IPS-NIHi7 (cell line): Measurements from ENCODE around the gene VARS2.
A peak's percentile ranks its signal among the peaks of the same experiment; 100 is the strongest.
"Not testable (repeated sequence)": the region's sequence is repeated elsewhere in the genome, so short reads cannot be mapped to it uniquely, and the experiment has no call there.

Source experiments
- DNase-seq: peaks from one replicate; pipeline ENCODE4 v3.0.0; 2012; ENCODE audit warnings: mixed read lengths; ENCODE audit errors: extremely low spot score

Gene VARS2

DNA sequence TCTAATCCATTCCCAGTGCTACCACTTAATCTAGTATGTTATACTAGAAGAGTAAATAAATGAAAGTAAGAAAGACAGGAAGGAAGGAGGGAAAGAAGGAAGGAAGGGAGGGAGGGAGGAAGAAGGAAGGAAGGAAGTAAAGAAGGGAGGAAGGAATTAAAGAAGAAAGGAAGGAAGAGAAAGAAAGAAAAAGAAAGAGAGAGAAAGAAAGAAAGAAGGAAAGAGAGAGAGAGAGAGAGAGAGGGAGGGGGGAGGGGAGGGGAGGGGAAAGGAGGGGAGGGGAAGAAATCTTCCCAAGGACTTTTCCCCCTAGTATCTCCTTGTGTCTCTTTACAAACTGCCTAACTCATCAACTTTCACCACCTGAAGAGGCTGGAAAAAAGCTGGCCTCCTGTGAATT is 48.7 kb downstream of the VARS2 start:
- DNase-seq, result no peak

DNA sequence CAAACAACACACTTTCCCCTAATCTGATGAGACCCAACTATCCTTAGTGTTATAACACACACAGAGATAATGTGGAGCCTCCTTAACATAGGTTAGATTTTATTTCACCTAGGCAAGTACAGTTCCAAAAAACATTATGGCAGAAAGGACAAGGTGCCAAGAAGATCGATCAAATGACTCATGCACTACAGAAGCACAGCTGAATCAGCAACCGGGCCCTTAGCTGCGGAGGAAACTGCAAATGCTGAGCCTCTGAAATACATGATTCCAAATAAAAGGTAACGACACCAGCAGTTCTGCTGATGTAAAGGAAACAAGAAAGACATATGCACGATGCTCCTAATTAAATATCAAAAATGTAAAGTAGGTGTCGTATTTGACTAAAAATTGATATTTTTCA is 49.6 kb downstream of the VARS2 start:
- no peak for DNase-seq

DNA sequence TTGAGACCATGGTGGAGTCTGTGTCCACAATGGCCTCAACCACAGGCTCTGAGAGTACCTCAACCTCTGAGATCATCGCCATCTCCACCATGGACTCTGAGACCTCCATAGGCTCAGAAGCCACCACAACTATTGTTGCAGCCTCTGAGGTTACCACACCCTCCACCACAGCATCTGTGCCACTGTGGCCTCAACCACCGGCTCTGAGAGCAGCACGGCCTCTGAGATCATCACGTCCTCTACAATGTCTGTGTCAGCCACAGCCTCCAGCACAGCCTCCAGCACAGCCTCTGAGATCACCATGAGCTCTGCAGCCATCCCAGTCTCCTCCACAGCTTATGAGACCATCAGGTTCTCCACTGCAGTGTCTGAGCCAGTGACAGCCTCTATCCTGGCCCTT is 50.0 kb downstream of the VARS2 start:
- DNase-seq, result no peak

DNA sequence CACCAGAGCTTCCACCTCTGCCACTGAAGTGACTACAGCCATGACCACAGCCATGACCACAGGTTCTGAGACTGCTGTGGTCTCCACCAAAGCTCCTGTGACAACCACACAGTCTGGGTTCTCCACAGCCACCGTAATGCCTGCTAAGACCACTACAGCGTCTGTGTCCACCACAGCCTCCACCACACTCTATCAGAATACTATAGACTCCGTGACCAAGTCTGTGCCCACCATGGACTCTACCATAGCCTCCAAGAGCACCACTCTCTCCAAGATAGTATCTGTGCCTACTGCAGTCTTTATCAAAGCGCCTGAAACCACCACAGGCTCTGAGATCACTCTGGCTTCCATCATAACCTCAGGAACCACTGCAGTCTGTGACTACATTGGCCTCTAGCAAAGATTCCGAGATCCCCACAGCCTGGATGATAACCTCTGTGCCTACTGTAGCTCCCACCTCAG is 51.1 kb downstream of the VARS2 start:
- DNase-seq, result no peak

DNA sequence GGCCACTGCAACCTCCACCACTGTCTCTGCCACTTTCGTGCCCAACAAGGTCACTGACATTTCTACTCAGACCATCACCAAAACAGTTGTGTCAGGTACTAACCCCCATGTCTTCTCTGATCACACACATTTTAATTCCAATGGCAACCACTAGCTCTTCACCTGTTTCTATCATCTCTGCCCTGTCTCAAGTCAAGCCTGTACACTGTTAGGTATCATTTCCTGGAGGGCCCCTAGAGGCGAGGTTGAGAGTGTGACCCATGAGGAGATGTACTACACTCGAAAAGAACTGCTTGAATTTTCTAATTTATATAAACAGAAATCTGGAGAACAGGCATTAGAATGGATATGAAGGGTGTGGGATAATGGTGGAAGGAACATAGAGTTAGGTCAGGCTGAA is 52.1 kb downstream of the VARS2 start:
- no peak for DNase-seq

DNA sequence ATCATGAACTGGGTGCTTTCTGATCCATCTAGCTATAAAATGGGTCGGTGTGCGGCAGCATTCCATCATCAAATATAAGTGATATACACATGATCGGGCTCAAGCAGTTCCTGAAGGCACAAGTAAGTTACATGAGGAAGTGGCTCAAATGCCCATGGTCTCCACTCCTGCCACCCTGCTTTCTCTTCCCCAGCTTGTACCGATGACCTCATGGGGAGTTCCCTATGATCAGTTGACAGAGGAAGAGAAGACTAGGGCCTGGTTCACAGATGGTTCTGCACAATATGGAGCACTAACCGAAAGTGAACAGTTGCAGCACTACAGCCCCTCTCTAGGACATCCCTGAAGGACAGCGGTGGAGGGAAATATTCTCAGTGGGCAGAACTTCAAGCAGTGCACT is 55.1 kb downstream of the VARS2 start:
- not testable (repeated sequence) for DNase-seq

DNA sequence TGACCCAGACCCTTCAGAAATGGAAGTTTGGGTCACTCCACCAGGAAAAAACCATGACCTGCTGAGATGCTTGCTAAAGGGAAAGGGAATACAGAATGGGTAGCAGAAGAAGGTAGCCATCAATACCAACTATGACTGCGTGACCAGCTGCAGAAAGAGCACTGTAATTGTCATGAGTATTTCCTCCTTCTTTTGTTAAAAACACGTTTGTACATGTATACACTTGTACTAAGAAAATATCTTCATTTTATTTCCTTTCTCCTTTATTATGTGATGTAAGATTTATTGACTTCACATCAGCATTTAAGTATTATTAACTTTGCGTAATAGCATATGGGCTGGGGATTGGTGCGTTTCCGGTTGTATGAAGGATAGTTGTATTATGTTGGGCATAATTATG is 56.9 kb downstream of the VARS2 start:
- no peak for DNase-seq

DNA sequence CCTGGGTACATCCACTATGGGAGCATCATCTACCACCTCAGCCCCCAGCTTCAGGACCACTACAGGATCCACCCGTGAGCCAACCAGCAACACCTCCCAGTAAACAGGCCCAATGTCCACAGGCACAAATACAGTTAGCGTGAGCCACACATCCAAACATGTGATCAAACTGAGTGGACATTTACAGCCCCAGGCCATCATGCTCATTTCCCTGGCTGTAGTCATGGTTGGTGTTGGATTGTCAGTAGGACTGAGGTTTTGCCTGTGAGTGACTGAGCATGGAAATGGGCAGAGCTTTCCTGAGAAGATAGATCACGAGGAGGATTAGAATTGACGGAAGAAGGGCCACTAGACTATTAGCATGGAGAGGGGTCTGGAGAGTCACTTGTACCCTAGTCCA is 58.8 kb downstream of the VARS2 start:
- no peak for DNase-seq

DNA sequence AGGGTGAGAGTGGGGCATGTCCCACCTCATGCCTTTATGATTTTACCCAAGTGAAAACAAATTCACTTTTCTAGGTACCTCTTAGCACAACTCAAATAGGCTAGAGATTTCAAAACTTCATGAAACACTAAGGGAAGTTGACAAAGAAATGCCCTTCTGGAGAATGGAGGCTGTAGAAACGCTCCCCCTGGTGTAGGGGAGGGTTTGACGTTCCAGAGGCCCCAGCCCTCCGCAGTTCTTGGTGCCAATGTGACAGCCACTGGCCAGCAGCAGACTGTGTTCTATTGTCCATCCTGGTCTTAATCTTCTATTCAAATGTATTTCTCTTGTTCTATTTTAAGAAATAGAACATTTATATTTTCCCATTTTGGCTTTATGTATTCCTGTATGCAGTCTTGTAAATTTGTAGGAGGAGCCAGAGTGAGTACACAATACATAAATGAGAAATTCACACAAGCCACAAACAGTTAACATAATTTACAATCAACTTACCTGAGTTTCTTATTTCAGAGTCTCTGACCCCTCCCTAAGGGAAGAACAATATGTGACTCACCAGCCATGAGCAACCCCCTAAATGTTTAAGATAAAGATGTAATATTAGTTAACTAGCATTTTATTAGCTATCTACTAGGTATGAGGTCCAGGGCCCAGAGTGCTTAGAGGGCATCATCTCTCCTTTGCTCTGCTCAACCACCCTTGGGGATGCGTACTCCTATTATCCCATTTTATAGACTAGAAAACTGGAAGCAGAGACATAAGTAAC is 60.6 kb downstream of the VARS2 start:
- peak; percentile 43 for DNase-seq
